ENCODE results near the gene EPOP.

DNA sequence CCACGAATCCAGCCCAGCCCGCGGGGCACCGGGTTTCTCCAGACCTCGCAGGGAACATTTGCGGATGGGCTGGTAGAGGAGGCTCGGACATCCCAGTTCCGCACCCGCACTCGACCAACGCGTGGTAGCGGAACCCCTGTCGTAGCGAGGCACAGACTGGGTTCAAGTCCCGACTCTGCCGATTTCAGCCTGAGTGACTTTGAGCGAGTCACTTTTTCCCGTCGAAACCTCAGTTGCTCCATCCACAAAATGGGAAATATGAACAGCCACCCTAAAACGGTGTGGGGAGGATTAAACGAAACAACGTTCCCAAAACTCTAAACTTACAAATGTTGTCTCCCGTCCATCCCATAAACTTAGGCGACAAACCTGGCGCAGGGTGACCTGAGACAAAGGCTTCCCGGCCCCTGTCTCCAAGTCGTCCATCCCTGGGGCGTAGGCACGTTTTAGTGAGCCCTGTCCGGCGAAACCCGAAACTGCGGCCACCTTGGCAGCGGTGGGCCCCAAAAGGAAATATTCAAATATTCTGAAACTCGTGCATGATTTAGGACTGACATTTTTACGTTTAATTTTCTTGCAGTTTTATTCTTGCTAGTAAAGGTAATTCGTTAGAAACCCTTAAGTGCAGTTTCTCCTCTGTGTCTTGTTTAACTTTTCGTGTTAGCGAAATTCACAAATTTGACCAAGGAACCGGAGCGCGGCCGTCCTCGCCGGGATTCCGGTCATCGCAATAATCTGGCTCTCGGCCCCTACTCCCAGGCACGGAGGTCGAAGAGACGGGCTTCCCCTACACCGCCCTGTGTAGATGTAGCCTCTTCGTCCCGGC is 28.4 kb upstream of the EPOP start:
- TF ChIP-seq, protein P1, sequence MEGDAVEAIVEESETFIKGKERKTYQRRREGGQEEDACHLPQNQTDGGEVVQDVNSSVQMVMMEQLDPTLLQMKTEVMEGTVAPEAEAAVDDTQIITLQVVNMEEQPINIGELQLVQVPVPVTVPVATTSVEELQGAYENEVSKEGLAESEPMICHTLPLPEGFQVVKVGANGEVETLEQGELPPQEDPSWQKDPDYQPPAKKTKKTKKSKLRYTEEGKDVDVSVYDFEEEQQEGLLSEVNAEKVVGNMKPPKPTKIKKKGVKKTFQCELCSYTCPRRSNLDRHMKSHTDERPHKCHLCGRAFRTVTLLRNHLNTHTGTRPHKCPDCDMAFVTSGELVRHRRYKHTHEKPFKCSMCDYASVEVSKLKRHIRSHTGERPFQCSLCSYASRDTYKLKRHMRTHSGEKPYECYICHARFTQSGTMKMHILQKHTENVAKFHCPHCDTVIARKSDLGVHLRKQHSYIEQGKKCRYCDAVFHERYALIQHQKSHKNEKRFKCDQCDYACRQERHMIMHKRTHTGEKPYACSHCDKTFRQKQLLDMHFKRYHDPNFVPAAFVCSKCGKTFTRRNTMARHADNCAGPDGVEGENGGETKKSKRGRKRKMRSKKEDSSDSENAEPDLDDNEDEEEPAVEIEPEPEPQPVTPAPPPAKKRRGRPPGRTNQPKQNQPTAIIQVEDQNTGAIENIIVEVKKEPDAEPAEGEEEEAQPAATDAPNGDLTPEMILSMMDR (IDR thresholded peaks at IDR 0.05) = no peak
- no peak for TF ChIP-seq ZFX (IDR thresholded peaks at IDR 0.05; ENCODE audit: borderline replicate concordance)
